UCSD-AML1 (cell line): ENCODE data around the gene TRMT13.
A peak's percentile ranks its signal among the peaks of the same experiment; 100 is the strongest.

Source experiments
- DNase-seq: peaks from one replicate; lab custom pipeline; 2025; ENCODE audit not compliant: unreplicated experiment; lab: John Stamatoyannopoulos, UW

TRMT13 gene

GRCh38 chr1:100132566-100133477, at the start of gene TRMT13, which contains the start of gene SASS6:
Gene TRMT13 (plus strand): TSS chr1:100133163. CDS start chr1:100133169, 6 bp downstream.
Gene SASS6 (minus strand): TSS chr1:100132930. CDS start chr1:100132814, 116 bp downstream.
- peak; percentile 95 for DNase-seq

- no peak for DNase-seq
Observed at GRCh38 chr1:100087396-100087795, 45.6 kb upstream of the TRMT13 start.

- no peak for DNase-seq
Observed at GRCh38 chr1:100089082-100089481, 43.9 kb upstream of the TRMT13 start.

GRCh38 chr1:100090471-100090870, 42.5 kb upstream of the TRMT13 start:
- no peak for DNase-seq

GRCh38 chr1:100100202-100100601, 32.8 kb upstream of the TRMT13 start:
- no peak for DNase-seq

- no peak for DNase-seq
Observed at GRCh38 chr1:100101564-100101963, 31.4 kb upstream of the TRMT13 start.

GRCh38 chr1:100107696-100108095, 25.3 kb upstream of the TRMT13 start:
- no peak for DNase-seq

- DNase-seq = no peak
Observed at GRCh38 chr1:100109554-100110066, 23.4 kb upstream of the TRMT13 start.

- DNase-seq = no peak
Observed at GRCh38 chr1:100115524-100115923, 17.4 kb upstream of the TRMT13 start.

GRCh38 chr1:100122177-100122576, 10.8 kb upstream of the TRMT13 start:
- no peak for DNase-seq

- no peak for DNase-seq
Observed at GRCh38 chr1:100127226-100127625, 5.7 kb upstream of the TRMT13 start.

GRCh38 chr1:100130552-100131077, 2.3 kb upstream of the TRMT13 start:
- no peak for DNase-seq

GRCh38 chr1:100131623-100132022, 1.3 kb upstream of the TRMT13 start:
- no peak for DNase-seq

- DNase-seq = no peak
Observed at GRCh38 chr1:100134872-100135271, 1.9 kb downstream of the TRMT13 start.

GRCh38 chr1:100137602-100138001, 4.6 kb downstream of the TRMT13 start:
- DNase-seq = no peak

- DNase-seq = no peak
Observed at GRCh38 chr1:100141192-100141591, 8.2 kb downstream of the TRMT13 start.

GRCh38 chr1:100142343-100142742, 9.4 kb downstream of the TRMT13 start:
- DNase-seq = no peak

- DNase-seq = no peak
Observed at GRCh38 chr1:100145116-100145515, 12.2 kb downstream of the TRMT13 start.

GRCh38 chr1:100146958-100147357, 14.0 kb downstream of the TRMT13 start:
- no peak for DNase-seq

- no peak for DNase-seq
Observed at GRCh38 chr1:100147875-100148274, 14.9 kb downstream of the TRMT13 start.

GRCh38 chr1:100151679-100152078, 18.7 kb downstream of the TRMT13 start:
- no peak for DNase-seq

GRCh38 chr1:100152271-100152670, 19.3 kb downstream of the TRMT13 start:
- no peak for DNase-seq
